ENCODE data around the gene ZNF768.

DNA sequence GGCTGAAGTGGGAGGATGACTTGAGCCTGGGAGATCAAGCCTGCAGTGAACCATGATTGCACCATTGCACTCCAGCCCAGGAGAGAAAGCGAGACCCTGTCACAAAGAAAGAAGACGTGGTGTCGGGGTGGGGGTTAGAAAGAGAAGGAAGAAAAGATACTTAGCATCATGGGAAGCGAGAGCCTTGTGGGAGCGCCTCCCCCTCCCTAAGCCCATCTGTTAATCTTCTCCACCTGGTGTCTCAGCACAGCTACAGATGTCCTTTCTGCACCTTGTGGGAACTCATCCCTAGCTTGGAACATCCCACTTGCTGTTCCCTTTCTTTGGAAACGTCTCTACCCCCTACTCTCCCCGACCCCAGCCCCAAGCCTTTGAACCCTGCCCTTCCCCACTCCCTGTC, 39.2 kb upstream of the ZNF768 start:
- no peak for TF ChIP-seq CTCF (IDR thresholded peaks at IDR 0.05)
- TF ChIP-seq EZH2 (IDR thresholded peaks at IDR 0.05; ENCODE audit: borderline replicate concordance, insufficient read depth, low read depth, low read length, poor library complexity, severe bottlenecking) = no peak
